Hepatocyte (in vitro differentiated cells): ENCODE results near the gene ANO9.

Experiments
- EZH2 ChIP-seq: fragments of 200-600 bp; sonication (generic); IDR thresholded peaks from 2 replicates; pipeline ENCODE4 v1.6.1; 2016; ENCODE audit warnings: antibody characterized with exemption, mild to moderate bottlenecking, borderline replicate concordance
- TF ChIP-seq, protein P1 (sequence below): fragments of 200-600 bp; sonication (generic); IDR thresholded peaks from 2 replicates; pipeline ENCODE4 v1.5.1; 2016; ENCODE audit warnings: antibody characterized with exemption, mild to moderate bottlenecking; ENCODE audit not compliant: poor library complexity

DNA sequence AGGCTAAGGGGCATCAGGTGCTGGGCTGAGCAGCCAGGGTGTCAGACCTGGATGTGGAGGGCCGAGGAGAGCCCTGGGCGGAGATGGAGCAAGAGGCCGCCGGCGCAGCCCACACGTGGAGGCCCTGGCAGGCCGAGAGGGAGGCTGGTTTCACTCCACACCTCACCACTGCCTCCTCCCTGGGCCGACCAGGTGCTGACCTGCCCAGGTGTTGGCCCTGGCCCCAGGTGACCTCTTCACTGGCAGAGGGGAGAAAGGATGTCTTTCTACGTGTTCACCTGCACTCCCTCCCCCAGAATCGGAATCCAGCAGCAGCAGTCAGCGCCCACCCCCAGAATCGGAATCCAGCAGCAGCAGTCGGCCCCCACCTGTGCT is 781 bp downstream of the ANO9 start:
- TF ChIP-seq, protein P1, sequence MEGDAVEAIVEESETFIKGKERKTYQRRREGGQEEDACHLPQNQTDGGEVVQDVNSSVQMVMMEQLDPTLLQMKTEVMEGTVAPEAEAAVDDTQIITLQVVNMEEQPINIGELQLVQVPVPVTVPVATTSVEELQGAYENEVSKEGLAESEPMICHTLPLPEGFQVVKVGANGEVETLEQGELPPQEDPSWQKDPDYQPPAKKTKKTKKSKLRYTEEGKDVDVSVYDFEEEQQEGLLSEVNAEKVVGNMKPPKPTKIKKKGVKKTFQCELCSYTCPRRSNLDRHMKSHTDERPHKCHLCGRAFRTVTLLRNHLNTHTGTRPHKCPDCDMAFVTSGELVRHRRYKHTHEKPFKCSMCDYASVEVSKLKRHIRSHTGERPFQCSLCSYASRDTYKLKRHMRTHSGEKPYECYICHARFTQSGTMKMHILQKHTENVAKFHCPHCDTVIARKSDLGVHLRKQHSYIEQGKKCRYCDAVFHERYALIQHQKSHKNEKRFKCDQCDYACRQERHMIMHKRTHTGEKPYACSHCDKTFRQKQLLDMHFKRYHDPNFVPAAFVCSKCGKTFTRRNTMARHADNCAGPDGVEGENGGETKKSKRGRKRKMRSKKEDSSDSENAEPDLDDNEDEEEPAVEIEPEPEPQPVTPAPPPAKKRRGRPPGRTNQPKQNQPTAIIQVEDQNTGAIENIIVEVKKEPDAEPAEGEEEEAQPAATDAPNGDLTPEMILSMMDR: no peak
- TF ChIP-seq EZH2: no peak
